ENCODE measurements around the gene FXYD5.
"Not testable (repeated sequence)": the region's sequence is repeated elsewhere in the genome, so short reads cannot be mapped to it uniquely, and the experiment has no call there.

The FXYD5 gene

DNA sequence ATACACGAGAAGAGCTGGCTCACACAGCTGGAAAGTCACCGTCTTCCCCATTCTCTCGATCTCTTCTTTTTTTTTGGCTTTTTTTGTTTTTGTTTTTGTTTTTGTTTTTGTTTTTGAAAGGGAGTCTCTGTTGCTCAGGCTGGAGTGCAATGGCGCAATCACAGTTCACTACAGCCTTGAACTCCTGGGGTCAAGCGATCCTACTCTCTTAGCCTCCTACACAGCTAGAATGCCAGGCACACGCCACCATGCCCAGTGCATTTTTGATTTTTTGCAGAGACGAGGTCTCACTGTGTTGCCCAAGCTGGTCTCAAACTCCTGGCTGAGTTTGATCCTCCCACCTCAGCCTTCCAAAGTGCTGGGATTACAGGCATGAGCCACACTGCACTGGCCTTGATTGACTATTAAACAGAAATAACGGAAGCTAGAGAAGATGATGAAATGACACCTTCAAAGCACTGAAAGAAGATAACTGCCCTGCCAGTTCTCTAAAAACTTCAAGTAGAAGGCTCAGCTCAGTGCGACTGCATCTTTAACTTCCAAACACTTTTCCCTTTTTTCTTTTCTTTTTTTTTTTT, 34.9 kb upstream of the FXYD5 start:
- in situ Hi-C loops (cut with HindIII; ENCODE audit: low sequenced_read_pairs), result no loop called here

DNA sequence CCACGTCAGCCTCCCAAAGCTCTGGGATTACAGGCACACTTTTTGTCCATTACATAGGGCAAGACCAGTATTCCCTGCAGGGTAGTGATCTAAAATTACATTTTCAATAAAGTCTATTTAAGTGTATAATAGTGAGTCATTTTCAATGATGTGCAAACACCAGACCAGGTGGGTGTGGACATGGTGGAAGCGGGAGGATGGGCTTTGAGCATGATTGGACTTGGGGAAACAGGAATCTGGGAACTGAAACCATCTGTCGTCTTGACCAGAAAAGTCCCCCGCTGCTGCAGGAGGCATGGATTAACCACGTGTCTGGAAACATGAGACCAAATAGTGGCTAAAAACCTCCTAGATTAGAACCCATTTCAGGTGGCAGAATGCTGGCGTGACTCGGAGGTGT, 34.0 kb upstream of the FXYD5 start:
- in situ Hi-C loops (cut with HindIII; ENCODE audit: low sequenced_read_pairs), result no loop called here

DNA sequence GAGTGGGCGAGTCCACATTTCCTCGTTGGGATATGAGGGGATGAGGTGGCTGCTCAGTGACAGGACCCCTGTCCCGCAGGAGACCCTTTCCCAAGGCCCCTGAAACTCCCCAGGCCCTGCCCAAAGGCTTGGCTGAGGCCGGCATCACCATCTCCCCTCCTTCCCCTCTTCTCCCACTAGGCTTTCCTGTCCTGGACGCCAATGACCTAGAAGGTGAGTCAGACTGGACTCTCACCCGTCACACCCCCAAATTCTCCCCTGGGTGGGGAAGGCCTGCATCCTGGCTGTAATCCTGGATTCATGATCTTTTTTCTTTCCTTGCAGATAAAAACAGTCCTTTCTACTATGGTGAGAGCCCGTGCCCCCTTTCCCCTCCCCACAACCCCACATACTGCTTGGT, 33.6 kb upstream of the FXYD5 start:
- in situ Hi-C loops (cut with HindIII; ENCODE audit: low sequenced_read_pairs), result no loop called here

DNA sequence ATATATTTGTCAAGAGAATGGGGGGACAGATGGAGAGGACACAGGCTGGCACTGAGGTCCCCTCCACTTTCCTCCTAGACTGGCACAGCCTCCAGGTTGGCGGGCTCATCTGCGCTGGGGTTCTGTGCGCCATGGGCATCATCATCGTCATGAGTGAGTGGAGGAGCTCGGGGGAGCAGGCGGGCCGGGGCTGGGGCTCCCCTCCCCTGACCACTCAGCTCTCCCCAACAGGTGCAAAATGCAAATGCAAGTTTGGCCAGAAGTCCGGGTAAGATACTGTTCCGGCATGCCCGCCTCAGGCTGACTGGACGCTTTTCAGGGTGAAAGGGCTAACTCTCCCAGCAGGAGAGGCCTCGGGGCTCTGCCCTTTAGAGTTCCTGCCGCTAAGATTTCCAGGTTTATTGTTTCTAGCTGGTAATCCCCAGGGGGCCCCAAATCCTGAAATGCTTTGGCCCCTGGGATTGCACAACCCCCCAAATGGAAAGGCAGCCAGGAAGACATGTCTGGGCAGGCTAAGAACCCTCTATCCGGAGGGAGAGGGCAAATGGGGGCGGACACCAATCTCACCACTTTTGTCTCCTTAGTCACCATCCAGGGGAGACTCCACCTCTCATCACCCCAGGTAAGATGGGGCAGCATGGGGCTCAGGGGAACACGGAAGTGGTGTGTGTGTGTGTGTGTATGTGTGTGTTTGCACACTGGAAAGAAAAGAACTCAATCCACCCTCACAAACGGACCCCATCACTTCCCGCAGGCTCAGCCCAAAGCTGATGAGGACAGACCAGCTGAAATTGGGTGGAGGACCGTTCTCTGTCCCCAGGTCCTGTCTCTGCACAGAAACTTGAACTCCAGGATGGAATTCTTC, 31.6 kb upstream of the FXYD5 start:
- in situ Hi-C loops (cut with HindIII; ENCODE audit: low sequenced_read_pairs), result no loop called here

DNA sequence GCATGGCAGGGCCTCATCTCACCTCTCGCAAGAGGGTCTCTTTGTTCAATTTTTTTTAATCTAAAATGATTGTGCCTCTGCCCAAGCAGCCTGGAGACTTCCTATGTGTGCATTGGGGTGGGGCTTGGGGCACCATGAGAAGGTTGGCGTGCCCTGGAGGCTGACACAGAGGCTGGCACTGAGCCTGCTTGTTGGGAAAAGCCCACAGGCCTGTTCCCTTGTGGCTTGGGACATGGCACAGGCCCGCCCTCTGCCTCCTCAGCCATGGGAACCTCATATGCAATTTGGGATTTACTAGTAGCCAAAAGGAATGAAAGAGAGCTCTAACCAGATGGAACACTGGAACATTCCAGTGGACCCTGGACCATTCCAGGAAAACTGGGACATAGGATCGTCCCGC, 31.0 kb upstream of the FXYD5 start:
- in situ Hi-C loops (cut with HindIII; ENCODE audit: low sequenced_read_pairs), result no loop called here

DNA sequence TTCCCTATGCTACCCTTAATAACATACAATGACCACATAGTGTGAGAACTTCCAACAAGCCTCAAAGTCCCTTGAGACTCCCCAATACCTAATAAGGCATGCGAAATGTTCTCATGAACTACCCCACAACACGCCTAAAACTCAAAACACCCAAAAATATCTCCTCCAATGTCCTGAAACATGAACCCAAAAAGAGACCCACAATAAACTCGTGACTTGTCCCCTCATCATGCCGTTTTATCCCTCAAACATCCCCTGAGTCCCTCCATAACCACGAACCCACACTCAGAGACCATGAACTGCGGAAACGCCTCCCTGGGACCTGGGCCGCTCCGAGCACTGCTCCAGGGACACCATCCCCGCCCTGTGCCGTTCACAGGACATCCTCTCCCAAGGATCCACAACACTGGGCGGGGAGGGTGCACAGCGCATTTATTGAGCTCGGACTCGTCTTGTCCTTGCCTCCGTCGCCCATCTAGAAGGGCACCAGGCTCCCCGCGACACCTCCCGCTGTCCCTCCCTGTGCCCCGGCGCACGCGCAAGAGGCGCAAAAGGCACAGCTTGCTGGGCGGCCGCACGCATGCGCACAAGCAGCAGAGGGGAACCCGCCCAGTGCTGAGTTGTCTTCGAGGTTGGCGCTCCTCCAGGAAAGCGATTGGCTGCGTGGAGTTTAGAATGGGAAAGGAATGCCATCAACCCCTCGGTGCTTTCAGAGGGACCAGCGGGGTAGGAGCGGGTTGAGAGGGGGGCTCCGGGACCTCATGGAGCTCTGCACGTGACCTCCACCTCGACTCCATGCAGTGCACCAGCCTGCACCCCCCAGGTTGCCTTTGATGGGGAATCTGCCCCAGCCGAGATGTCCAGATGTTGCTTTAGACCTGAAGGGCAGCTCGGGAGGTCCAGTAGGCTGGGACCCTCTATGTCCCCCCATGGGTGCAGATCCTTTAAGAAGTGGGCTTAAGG, 30.2 kb upstream of the FXYD5 start:
- in situ Hi-C loops (cut with HindIII; ENCODE audit: low sequenced_read_pairs), result no loop called here

DNA sequence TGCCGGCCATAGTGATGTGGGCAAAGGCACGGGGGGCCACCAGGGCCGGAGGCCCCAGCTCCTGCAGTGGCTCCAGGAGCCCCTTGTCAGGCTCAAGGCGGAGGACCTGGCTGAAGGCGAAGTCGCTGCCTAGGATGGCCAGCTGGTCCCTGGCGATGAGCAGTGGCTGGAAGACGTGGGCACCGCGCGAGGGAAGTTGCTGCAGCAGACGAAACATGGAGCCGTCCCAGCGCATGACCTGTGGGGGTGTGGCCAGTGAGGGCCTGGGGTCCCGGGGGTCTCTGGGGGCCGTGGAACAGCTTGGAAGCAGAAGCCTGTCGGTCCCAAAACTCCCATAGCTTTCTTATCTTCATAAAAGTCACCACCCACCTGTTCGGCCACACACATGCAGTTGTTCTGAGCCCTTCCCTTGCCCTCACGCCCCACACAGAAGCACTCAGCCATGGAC, 29.2 kb upstream of the FXYD5 start:
- in situ Hi-C loops (cut with HindIII; ENCODE audit: low sequenced_read_pairs), result no loop called here

DNA sequence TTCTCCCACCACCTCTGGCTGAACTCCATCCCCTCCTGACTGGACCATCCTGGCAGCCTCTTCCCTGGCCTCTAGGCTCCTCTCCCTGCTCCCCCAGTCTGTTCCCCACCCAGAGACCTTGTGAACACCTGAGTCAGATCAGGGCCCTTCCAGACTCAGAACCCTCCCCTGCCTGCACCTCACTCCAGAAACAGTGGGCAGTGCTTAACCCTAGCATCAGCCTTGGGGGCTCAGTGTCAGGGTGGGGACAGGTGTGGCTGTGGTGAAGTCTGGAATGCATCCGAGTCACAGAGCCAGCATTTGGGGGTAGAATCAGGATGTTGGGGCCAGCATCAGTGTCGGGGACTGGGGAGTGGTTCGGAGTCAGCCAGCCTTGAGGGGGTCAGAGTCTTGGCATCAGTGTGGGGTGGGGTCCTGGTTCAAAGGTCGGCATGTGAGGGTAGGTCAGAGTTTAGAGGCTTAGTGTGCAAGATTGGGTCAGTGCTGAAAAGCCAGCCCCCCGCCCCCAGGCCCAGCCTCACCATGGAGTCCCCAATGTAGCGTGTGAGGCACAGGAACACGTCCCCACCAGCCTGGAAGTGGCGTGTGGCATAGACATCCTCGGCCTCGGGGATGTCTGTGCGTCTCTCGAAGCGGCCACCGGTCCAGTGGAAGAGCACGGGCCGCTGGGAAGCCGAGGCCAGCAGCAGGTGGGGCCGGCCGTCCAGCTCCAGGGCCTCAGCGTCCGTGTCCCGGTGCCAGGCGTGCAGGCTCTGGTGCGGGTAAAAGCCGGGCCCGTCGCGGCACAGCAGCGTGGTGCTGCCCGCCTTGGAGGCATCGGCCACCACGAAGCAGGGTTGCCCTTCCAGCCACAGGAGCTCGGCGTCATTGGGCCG, 28.5 kb upstream of the FXYD5 start:
- in situ Hi-C loops (cut with HindIII; ENCODE audit: low sequenced_read_pairs), result no loop called here

DNA sequence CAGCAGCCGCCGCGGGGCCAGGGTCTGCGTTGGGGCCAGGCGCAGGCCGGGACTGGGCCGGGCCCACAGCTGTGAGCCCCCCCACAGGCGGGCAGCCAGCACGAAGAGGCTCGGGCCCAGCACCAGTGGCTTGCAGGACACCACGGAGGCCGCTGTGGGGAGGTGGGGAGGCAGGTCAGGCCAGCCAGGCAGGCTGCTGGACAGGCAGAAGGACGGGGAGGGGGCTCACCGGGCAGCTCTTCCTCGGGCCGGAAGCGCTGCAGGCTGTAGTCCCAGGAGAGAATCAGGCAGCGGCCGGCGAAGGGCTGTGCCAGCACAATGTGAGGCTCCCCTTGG, 27.9 kb upstream of the FXYD5 start:
- in situ Hi-C loops (cut with HindIII; ENCODE audit: low sequenced_read_pairs), result no loop called here

DNA sequence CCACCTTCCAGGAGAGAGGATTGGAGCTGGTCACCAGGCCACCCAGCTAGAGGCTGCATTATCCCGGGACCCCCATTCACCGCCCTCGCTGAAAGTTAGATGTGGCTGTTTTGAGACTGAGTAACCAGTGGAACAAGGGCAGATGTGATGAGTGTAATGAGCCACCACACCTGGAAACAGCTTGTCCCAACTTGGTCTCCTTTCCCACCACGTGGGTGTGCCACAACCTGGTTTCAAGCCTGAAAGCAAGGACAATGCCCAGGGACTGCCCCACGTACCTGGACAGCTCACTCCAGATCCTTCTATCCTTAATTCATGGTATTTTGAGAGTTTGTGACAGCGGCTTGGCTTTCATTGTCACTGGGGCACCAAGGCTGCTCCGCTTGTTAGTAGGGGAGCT, 26.7 kb upstream of the FXYD5 start:
- in situ Hi-C loops (cut with HindIII; ENCODE audit: low sequenced_read_pairs), result no loop called here

DNA sequence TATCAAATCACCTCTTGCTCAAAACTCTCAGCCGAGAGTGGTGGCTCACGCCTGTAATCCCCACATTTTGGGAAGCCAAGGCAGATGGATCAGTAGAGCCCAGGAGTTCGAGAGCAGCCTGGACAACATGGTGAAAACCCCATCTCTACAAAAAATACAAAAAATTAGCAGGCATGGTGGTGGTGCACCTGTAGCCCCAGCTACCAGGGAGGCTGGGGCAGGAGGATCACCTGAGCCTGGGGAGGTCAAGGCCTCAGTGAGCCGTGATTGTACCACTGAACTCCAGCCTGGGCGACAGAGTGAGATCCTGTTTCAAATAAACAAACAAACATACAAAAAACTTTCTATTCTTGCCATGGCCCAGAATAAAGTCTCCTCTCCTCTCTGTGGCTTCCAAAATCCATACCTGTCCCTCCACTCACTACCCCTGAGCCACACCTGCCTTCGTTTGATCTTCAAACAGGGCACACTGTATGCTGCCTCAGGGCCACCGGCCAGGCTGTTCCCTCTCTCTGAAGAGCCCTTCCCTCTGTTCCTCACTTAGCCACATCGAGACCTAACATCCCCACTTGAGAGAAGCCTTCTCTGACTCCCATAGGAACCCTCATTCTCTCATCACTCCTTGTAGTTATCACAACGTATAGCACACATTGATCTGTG, 26.0 kb upstream of the FXYD5 start:
- in situ Hi-C loops (cut with HindIII; ENCODE audit: low sequenced_read_pairs), result no loop called here

DNA sequence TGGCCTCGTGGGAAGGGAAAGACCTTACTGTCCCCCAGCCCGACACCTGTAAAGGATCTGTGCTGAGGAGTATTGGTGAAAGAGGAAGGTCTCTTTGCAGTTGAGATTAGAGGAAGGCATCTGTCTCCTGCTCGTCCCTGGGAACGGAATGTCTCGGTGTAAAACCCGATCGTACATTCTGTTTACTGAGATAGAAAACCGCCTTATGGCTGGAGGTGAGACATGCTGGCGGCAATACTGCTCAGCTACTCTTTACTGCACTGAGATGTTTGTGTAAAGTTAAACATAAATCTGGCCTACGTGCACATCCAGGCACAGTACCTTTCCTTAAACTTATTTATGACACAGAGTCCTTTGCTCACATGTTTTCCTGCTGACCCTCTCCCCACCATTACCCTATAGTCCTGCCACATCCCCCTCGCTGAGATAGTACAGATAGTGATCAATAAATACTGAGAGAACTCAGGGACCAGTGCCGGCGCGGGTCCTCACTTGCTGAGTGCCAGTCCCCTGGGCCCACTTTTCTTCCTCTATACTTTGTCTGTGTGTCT, 24.7 kb upstream of the FXYD5 start:
- in situ Hi-C loops (cut with HindIII; ENCODE audit: low sequenced_read_pairs), result not testable (repeated sequence)

DNA sequence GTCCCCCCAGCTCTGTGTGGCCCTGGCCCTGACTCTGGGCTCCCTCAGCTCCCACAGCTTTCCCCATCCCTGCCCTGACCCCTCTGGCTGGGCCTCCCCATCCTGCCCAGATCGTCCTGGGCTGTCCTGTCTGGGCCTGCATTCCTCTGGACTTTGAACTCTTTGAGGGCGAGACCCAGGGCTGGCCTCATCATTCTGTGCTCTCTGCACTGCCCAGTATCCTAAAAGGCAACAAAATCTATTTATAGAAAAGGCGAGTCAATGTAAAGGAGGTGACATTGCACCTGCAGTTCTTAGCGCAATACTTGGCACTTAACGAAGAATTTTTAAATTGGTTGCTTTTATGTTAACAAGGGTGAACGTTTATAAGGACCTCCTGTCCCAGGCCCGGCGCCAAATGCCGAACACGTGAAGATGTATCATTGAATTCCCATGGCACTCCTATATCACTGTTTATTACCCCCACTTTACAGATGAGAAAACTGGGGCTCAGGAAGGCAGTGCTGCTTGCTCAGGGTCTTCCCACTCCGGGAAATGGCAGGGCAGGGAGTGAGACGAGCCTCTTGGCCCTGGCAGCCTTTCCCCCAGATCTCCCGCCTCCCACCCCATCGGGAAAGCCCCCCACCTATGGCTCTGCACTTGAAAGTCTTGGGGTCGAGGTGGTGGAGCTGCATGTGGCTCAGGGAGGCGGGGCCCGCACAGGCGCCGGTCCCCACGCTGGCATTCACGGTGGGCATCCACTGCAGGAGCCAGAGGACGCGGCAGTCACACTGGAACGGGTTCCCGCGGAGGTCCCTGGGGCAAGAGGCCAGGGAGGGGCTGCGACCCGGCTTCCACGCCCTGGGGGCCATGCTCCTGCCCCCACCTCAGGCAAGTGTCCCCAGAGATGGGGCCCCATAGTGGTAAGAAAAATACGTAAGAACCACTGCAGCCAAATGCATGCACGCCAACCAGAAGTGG, 23.5 kb upstream of the FXYD5 start:
- in situ Hi-C loops (cut with HindIII; ENCODE audit: low sequenced_read_pairs), result no loop called here

DNA sequence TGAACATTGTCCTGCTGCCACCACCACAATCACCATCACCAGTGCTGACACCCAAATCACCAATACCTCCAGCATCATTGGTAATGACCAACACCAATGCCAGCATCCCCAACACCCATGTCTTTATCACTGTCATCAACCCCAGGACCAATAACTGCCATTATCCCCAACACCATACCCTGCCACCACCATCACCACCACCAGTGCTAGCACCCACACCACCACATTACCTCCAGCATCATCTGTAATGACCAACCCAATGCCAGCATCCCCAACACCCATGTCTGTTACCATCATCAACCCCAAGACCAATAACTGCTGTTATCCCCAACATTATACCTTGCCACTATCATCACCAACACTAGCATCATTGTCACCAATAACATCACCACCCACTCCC, 22.3 kb upstream of the FXYD5 start:
- in situ Hi-C loops (cut with HindIII; ENCODE audit: low sequenced_read_pairs), result no loop called here

DNA sequence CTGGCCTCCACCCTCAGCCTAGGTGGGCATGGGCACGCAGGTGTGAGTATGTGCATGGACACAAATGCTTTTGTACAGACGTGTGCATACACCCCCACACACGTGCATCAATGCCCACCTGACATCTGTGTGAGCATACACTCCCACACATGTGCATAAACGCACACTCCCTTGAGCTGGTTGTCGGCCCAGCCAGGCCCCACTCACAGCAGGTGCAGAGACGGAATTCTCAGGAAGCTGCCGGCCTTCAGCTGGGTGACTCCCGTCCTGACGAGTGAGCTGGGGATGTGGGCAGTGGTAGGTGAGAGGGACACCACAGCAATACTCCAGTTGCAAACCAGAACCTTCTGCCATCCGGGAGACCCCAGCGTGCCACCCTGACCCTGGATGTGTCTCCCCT, 20.7 kb upstream of the FXYD5 start:
- in situ Hi-C loops (cut with HindIII; ENCODE audit: low sequenced_read_pairs), result no loop called here

DNA sequence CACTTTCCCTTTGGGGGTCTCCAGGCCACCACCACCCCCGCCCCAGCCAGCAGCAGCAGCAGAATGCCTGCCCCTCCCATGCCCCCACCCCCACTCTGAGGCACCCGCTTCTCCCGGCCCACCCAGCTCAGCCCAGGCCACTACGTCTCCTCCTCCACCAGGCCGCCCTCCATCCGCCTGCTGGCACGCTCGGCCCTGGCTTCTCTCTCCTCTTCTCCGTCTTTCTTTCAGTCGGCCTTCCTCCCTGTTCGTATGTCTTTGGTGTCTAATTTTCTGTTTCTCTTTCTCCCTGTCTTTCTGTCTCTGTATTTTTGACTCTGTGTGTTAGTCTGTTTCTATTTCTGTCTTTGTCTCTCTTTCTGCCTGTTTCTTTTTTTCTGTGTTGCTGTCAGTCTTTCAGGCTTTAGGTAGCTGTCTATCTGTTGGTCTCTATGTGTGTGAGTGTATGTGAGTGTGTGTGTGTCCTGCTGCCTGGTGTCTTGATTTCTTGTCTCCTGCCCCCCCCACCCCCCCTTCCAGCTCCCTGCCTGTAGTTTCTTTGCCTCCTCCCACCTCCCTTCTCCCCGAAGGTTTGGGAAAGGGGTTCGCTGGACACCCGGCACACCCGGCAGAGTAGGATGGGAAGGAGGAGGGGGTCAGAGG, 19.8 kb upstream of the FXYD5 start, which contains the start of gene LGI4:
LGI4 (minus strand) TSS at position 459 of the 642 bp plus-strand sequence; CDS start at position 80, 379 bp downstream.
- in situ Hi-C loops (cut with HindIII; ENCODE audit: low sequenced_read_pairs), result no loop called here

DNA sequence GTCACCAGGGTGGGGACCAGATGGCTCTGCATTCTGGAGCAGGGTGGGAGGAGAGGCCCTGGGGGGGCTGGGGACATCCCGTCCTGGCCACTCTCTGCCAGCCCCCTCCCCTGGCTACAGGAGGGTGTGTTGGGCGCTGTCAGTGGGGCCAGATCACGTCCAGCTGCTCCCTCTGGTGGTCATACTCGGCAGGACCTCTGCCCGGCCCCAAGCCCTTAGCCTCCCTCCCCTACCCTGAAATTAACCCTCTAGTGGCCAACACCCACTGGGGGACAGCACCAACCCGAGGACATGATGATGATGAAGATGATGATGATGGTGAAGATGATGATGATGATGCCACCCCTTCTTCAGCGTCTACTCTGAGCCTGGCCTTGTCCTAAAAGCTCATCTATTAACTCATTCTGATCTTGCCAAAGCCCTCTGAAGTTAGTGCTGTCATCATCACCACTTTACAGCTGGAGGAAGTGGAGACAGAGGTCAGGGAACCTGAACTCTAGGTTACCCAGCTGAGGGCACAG, 19.1 kb upstream of the FXYD5 start:
- in situ Hi-C loops (cut with HindIII; ENCODE audit: low sequenced_read_pairs), result no loop called here

DNA sequence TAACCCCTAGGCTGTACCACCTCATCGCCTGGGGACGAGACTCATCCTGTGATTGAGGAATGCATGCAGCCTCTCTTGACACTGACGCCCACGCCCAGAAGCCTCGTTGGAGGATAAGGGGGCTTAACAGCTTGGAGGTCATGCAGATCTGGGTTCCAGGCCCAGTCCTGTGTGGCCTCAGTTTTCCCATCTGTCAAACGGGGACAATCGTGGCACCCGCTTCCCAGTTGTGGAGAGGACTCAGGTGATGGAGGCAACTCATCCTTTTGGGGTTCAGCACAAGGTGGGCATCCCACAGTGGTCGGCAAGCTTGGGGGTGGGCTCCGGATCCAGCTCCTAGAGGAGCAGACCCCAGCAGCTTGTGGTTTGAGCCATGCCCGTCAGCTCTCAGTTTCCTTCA, 18.3 kb upstream of the FXYD5 start:
- in situ Hi-C loops (cut with HindIII; ENCODE audit: low sequenced_read_pairs), result no loop called here

Measured in DLD1 (cell line).